Fibroblast of mammary gland (primary cell): ENCODE measurements around the gene CHMP4A.

Source experiments
- DNase-seq: peaks from one replicate; pipeline ENCODE4 v3.0.0-alpha.2; 2010; ENCODE audit warnings: low read depth
- H3K4me3 ChIP-seq: 2 replicates; pipeline ENCODE4 v1.5.1; 2011; ENCODE audit warnings: low read depth, mild to moderate bottlenecking, low read length, moderate library complexity; ENCODE audit not compliant: control insufficient read depth
- TF ChIP-seq, protein P1 (sequence below): conservative IDR thresholded peaks from 2 replicates; pipeline ENCODE4 v1.5.1; 2011; ENCODE audit warnings: low read depth, low read length, inconsistent platforms; ENCODE audit not compliant: control insufficient read depth, insufficient read depth

CHMP4A gene

GRCh38 chr14:24259282-24260025 lies 46.2 kb upstream of the CHMP4A start:
- TF ChIP-seq, protein P1, sequence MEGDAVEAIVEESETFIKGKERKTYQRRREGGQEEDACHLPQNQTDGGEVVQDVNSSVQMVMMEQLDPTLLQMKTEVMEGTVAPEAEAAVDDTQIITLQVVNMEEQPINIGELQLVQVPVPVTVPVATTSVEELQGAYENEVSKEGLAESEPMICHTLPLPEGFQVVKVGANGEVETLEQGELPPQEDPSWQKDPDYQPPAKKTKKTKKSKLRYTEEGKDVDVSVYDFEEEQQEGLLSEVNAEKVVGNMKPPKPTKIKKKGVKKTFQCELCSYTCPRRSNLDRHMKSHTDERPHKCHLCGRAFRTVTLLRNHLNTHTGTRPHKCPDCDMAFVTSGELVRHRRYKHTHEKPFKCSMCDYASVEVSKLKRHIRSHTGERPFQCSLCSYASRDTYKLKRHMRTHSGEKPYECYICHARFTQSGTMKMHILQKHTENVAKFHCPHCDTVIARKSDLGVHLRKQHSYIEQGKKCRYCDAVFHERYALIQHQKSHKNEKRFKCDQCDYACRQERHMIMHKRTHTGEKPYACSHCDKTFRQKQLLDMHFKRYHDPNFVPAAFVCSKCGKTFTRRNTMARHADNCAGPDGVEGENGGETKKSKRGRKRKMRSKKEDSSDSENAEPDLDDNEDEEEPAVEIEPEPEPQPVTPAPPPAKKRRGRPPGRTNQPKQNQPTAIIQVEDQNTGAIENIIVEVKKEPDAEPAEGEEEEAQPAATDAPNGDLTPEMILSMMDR: no peak
- no peak overlapping the region for H3K4me3 ChIP-seq
- no peak for DNase-seq

DNA sequence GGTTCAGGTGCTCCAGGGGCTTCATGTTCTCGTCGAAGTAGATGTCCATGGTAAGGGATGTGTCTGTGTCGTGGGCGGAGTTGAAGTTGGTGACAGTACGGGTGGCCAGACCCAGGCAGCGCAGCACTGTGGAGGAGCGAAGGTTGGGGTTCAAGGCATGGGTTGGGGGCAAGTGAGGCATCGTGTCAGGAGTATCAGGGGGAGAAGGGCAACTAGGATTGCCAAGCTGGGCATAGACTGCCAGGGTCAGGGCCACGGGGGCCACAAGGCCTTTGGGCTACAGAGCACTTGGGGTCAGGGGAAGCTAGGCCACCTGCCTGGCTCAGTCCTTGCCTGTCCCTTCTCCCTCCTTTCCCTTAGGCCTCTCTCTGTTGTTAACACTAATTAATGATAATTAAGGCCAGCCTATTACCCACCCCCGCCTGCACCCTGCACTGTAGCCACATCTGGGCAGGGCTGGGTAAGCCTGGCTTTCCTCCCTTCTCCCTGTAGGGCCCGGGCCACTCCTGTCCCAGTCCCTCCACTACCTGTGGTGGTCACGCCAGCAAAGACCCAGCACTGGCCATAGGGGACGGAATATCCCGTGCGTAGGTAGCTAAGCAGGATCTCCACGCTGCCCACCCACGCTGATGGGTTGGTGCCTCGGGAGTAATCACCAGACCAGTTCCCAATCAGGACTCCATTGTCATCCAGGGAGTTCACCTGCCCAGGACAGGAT lies 45.4 kb upstream of the CHMP4A start:
- H3K4me3 ChIP-seq: no peak overlapping the region
- TF ChIP-seq, protein P1: no peak
- no peak for DNase-seq

DNA sequence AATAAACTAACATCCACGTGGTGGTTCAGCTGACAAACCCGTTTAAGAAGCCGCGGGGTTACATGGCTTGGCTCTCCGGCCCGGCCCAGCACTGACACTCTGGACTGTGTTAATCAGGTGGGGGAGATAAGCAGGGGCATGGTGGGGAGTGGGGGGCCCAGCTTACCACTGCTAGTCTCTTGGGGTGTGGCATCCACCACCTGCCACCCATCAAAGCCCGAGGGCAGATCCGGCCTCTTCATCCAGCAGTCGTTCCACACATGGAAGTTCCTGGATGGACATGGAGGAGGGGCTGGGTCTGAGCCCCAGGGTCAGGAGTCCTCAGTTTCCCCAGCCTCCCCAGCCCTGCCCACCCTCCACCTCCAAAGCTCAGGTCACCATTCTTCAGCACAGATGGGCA lies 44.8 kb upstream of the CHMP4A start:
- H3K4me3 ChIP-seq: no peak overlapping the region
- no peak for DNase-seq
- TF ChIP-seq, protein P1: no peak

DNA sequence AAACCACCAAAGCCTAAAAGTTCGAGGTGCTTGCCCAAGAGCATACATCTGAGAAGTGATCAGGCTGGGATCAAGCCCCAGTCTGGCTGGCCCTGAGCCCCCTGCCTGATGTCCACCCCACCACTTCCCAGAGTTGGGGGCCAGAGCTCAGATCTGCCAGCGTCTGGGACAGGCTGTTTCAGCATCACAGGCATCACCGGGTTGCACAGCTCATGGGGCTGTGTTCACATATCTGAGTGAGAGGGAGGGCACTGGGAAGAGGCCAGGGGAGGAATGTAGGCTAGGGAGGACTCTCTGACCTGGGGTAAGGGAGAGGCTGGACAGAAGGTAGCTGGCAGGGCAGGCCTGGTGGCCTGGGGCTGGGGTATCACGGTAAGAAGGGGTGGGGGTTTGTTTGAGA lies 43.7 kb upstream of the CHMP4A start:
- H3K4me3 ChIP-seq: no peak overlapping the region
- TF ChIP-seq, protein P1: no peak
- no peak for DNase-seq

GRCh38 chr14:24255931-24256711 lies 42.8 kb upstream of the CHMP4A start:
- no peak for DNase-seq
- TF ChIP-seq, protein P1: no peak

GRCh38 chr14:24255438-24255837 lies 42.1 kb upstream of the CHMP4A start:
- TF ChIP-seq, protein P1: no peak
- DNase-seq: no peak
- no peak overlapping the region for H3K4me3 ChIP-seq

More at GRCh38 chr14:24255931-24256711, 42.8 kb upstream of the CHMP4A start:
- no peak overlapping the region for H3K4me3 ChIP-seq
